Neural progenitor cell (in vitro differentiated cells): ENCODE data around the gene DYSF. TPM values are rescaled to one million over a fixed set of nuclear protein-coding genes. Genes with fewer than 3 reads are reported as not detected.

ENCODE experiments used
- DNase-seq: peaks from one replicate; pipeline ENCODE4 v3.0.0-alpha.2; 2016; ENCODE audit warnings: low spot score
- H2AFZ ChIP-seq: fragments of 200-600 bp; sonication (generic); replicated peaks from 2 replicates; pipeline ENCODE4 v1.6.1; 2016; ENCODE audit warnings: antibody characterized with exemption
- H3F3A ChIP-seq: fragments of 200-600 bp; sonication (generic); 2 replicates; pipeline ENCODE4 v1.6.1; 2016; ENCODE audit warnings: antibody characterized with exemption, low read depth
- H3K27ac ChIP-seq: fragments of 200-600 bp; sonication (generic); 2 replicates; pipeline ENCODE4 v1.5.1; 2016; ENCODE audit warnings: mild to moderate bottlenecking
- H3K27me3 ChIP-seq: fragments of 200-600 bp; sonication (generic); 2 replicates; pipeline ENCODE4 v1.6.1; 2016; ENCODE audit warnings: mild to moderate bottlenecking, moderate library complexity
- H3K36me3 ChIP-seq: fragments of 200-600 bp; sonication (generic); 2 replicates; pipeline ENCODE4 v1.5.1; 2016
- H3K4me1 ChIP-seq: fragments of 200-600 bp; sonication (generic); 2 replicates; pipeline ENCODE4 v1.6.1; 2016; ENCODE audit warnings: mixed run types
- H3K4me2 ChIP-seq: fragments of 200-600 bp; sonication (generic); 2 replicates; pipeline ENCODE4 v1.6.1; 2016
- H3K4me3 ChIP-seq: fragments of 200-600 bp; sonication (generic); 2 replicates; pipeline ENCODE4 v1.5.1; 2016
- H3K79me2 ChIP-seq: fragments of 200-600 bp; sonication (generic); 2 replicates; pipeline ENCODE4 v1.6.1; 2016; ENCODE audit warnings: low read depth
- H3K9ac ChIP-seq: fragments of 200-600 bp; sonication (generic); 2 replicates; pipeline ENCODE4 v1.6.1; 2016
- H3K9me3 ChIP-seq: fragments of 200-600 bp; sonication (generic); 2 replicates; pipeline ENCODE4 v1.5.1; 2016; ENCODE audit warnings: low read depth
- H4K20me1 ChIP-seq: fragments of 200-600 bp; sonication (generic); 2 replicates; pipeline ENCODE4 v1.6.1; 2016; ENCODE audit warnings: low read depth
- H3K27ac Mint-ChIP-seq: 3 replicates; pipeline ENCODE4 v1.8.0; 2021; ENCODE audit warnings: mixed read lengths
- H3K27me3 Mint-ChIP-seq: 2 replicates; pipeline ENCODE4 v1.8.0; 2022; ENCODE audit warnings: low read depth, mild to moderate bottlenecking, inconsistent platforms, moderate library complexity, mixed read lengths; ENCODE audit not compliant: insufficient read depth
- H3K36me3 Mint-ChIP-seq: 3 replicates; pipeline ENCODE4 v1.8.0; 2021; ENCODE audit warnings: mixed read lengths
- H3K4me1 Mint-ChIP-seq: 3 replicates; pipeline ENCODE4 v1.8.0; 2021; ENCODE audit warnings: mixed read lengths
- H3K4me3 Mint-ChIP-seq: 3 replicates; pipeline ENCODE4 v1.8.0; 2021; ENCODE audit warnings: mild to moderate bottlenecking, moderate library complexity, mixed read lengths
- H3K9me3 Mint-ChIP-seq: 3 replicates; pipeline ENCODE4 v1.8.0; 2020; ENCODE audit warnings: mixed read lengths
- EZH2 ChIP-seq: fragments of 200-600 bp; sonication (generic); IDR thresholded peaks from 2 replicates; pipeline ENCODE4 v1.6.1; 2017; ENCODE audit warnings: antibody characterized with exemption, mild to moderate bottlenecking, moderate library complexity
- EZH2phosphoT487 ChIP-seq: fragments of 200-600 bp; sonication (generic); IDR thresholded peaks from 2 replicates; pipeline ENCODE4 v1.6.1; 2017; ENCODE audit warnings: antibody characterized with exemption
- total RNA-seq: library from RNA; depleted of rRNA; stranded (reverse); fragments of >200 nt; gene quantifications from 2 replicates; pipeline ENCODE4 v1.2.3, GENCODE V29; 2015; ENCODE audit warnings: low replicate concordance
- TF ChIP-seq, protein P1 (sequence below): fragments of 200-600 bp; sonication (generic); IDR thresholded peaks from 2 replicates; pipeline ENCODE4 v1.5.1; 2017; ENCODE audit warnings: antibody characterized with exemption, mild to moderate bottlenecking

Gene DYSF
- total RNA-seq, 1 donor from 2014 or later, result 0.39 TPM

DNA sequence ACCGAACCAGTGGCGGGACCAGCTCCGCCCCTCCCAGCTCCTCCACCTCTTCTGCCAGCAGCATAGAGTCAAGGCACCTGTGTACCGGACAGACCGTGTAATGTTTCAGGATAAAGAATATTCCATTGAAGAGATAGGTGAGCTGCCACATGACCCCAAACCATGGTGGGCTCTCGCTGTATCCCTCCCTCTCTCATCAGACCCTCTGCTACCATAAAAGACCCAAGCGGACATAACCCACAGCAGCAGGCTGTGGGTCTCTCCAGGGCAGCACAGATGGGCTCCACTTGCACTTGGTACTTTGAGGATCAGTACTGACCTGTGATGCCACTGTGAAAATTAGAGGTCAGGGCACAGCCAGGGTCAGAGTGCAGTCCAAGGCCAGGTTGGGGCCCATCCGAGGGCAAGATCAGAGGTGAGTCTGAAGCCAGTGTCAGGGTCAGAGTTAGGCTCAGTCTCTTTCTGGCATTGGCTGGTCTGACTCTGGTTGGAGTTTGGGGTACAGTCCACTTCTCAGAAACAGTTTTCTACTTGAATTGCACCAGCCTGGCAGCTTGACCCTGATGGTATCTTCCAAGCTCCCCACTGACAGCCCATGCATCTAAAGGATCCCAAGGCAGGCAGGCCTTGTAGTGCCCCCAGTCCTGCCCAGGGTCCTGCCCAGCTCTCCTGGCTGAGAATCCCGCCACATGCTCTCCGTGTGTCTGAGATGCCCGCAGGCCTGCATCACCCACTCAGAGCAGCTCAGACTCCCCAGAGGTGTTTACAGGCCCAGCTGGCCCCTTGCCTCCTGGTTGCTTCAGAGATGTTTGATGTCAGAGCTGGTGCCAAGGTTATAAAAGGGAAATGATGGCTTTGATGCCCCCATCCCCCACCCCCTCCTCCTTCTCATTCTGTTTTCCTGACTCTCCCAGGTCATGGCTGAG, 212.1 kb downstream of the DYSF start:
- TF ChIP-seq EZH2phosphoT487 (no peak), EZH2 (no peak)
- TF ChIP-seq, protein P1, sequence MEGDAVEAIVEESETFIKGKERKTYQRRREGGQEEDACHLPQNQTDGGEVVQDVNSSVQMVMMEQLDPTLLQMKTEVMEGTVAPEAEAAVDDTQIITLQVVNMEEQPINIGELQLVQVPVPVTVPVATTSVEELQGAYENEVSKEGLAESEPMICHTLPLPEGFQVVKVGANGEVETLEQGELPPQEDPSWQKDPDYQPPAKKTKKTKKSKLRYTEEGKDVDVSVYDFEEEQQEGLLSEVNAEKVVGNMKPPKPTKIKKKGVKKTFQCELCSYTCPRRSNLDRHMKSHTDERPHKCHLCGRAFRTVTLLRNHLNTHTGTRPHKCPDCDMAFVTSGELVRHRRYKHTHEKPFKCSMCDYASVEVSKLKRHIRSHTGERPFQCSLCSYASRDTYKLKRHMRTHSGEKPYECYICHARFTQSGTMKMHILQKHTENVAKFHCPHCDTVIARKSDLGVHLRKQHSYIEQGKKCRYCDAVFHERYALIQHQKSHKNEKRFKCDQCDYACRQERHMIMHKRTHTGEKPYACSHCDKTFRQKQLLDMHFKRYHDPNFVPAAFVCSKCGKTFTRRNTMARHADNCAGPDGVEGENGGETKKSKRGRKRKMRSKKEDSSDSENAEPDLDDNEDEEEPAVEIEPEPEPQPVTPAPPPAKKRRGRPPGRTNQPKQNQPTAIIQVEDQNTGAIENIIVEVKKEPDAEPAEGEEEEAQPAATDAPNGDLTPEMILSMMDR, result no peak
- H3K36me3 Mint-ChIP-seq, result no peaks in the 10 kb centered on the region
- H3K4me1 ChIP-seq, result no peaks in the 10 kb centered on the region
- no peaks in the 10 kb centered on the region for H3F3A ChIP-seq
- no peak overlapping the region for H3K4me3 ChIP-seq
- H3K4me3 Mint-ChIP-seq, result no peak overlapping the region
- H3K36me3 ChIP-seq, result no peaks in the 10 kb centered on the region
- H3K27ac Mint-ChIP-seq, result no peak overlapping the region
- H4K20me1 ChIP-seq, result no peaks in the 10 kb centered on the region
- no peak overlapping the region for H2AFZ ChIP-seq
- no peak overlapping the region for H3K9ac ChIP-seq
- no peak overlapping the region for H3K4me2 ChIP-seq
- no peak for DNase-seq
- no peaks in the 10 kb centered on the region for H3K9me3 Mint-ChIP-seq
- no peaks in the 10 kb centered on the region for H3K4me1 Mint-ChIP-seq
- H3K27ac ChIP-seq, result no peak overlapping the region
- H3K79me2 ChIP-seq, result no peaks in the 10 kb centered on the region
- no peaks in the 10 kb centered on the region for H3K27me3 ChIP-seq
- no peaks in the 10 kb centered on the region for H3K9me3 ChIP-seq
- H3K27me3 Mint-ChIP-seq, result peaks cover 5% of the 10 kb centered on the region

DNA sequence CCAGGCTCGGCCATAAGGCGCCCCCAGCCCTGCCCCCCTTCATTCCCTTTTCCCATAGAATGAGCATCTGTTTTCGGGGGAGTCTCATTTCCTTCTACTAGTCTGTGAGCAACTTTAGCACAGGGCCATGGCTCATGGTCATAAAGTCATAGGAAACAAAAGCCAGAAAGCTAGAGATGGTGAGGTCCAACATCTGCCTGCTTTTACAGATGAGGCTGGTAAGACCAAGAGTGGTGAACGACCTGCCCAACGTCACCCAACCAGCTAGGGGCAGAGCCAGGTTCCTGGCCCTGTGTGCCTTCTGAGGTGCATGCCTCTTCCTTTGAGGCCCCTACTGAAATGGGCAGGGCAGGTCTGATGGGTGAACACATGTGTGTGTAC, 212.7 kb downstream of the DYSF start:
- H3K4me3 ChIP-seq, result no peak overlapping the region
- no peak overlapping the region for H3K27ac ChIP-seq
- no peaks in the 10 kb centered on the region for H3K4me1 ChIP-seq
- no peak overlapping the region for H3K27ac Mint-ChIP-seq
- no peak overlapping the region for H3K4me3 Mint-ChIP-seq
- H3K27me3 Mint-ChIP-seq, result peaks cover 5% of the 10 kb centered on the region
- no peak overlapping the region for H3K9ac ChIP-seq
- no peaks in the 10 kb centered on the region for H3K36me3 Mint-ChIP-seq
- no peaks in the 10 kb centered on the region for H4K20me1 ChIP-seq
- no peaks in the 10 kb centered on the region for H3K36me3 ChIP-seq
- DNase-seq, result no peak
- H3F3A ChIP-seq, result no peaks in the 10 kb centered on the region
- H3K27me3 ChIP-seq, result no peaks in the 10 kb centered on the region
- H3K9me3 Mint-ChIP-seq, result no peaks in the 10 kb centered on the region
- no peak for TF ChIP-seq EZH2
- TF ChIP-seq EZH2phosphoT487, result no peak
- TF ChIP-seq, protein P1, result no peak
- H3K9me3 ChIP-seq, result no peaks in the 10 kb centered on the region
- no peaks in the 10 kb centered on the region for H3K79me2 ChIP-seq
- no peaks in the 10 kb centered on the region for H3K4me1 Mint-ChIP-seq
- no peak overlapping the region for H2AFZ ChIP-seq
- no peak overlapping the region for H3K4me2 ChIP-seq

- Histone ChIP-seq H4K20me1 (no peaks in the 10 kb centered on the region), H3K4me1 (no peaks in the 10 kb centered on the region), H3K4me3 (no peak overlapping the region), H3K27me3 (no peaks in the 10 kb centered on the region), H3K9me3 (no peaks in the 10 kb centered on the region), H3K36me3 (no peaks in the 10 kb centered on the region), H3F3A (no peaks in the 10 kb centered on the region), H3K79me2 (no peaks in the 10 kb centered on the region), H3K4me2 (no peak overlapping the region), H2AFZ (no peak overlapping the region), H3K9ac (no peak overlapping the region), H3K27ac (no peak overlapping the region)
- peaks cover 5% of the 10 kb centered on the region for H3K27me3 Mint-ChIP-seq
- no peaks in the 10 kb centered on the region for H3K9me3 Mint-ChIP-seq
- H3K27ac Mint-ChIP-seq, result no peak overlapping the region
- H3K4me1 Mint-ChIP-seq, result no peaks in the 10 kb centered on the region
- TF ChIP-seq EZH2phosphoT487 (no peak), EZH2 (no peak)
- TF ChIP-seq, protein P1, result no peak
- no peak for DNase-seq
- H3K36me3 Mint-ChIP-seq, result no peaks in the 10 kb centered on the region
- no peak overlapping the region for H3K4me3 Mint-ChIP-seq
Measured at GRCh38 chr2:71667256-71668182, 214.2 kb downstream of the DYSF start.
